GM23338 (cell line): ENCODE results near the gene CERS5. TPM values are rescaled to one million over a fixed set of nuclear protein-coding genes. Genes with fewer than 3 reads are reported as not detected.

Experiments used
- ATAC-seq: fragments of 200-7000 bp; cut with Tn5 transposase; 3 replicates; pipeline ENCODE4 v1.9.1; 2020
- DNase-seq: peaks from one replicate; pipeline ENCODE4 v3.0.0-alpha.2; 2015; ENCODE audit warnings: low spot score
- H2AFZ ChIP-seq: fragments of 200-600 bp; sonication (generic); 2 replicates; pipeline ENCODE4 v1.8.0; 2016; ENCODE audit warnings: antibody characterized with exemption, mild to moderate bottlenecking, moderate library complexity
- H3F3A ChIP-seq: fragments of 200-600 bp; sonication (generic); replicated peaks from 2 replicates; pipeline ENCODE4 v1.8.0; 2017; ENCODE audit warnings: antibody characterized with exemption, mixed run types, low read depth
- H3K27ac ChIP-seq: fragments of 200-600 bp; sonication (generic); 2 replicates; pipeline ENCODE4 v1.6.1; 2016; ENCODE audit warnings: low read depth
- H3K27me3 ChIP-seq: fragments of 200-600 bp; sonication (generic); 2 replicates; pipeline ENCODE4 v1.8.0; 2016; ENCODE audit warnings: mild to moderate bottlenecking, mixed run types, moderate library complexity; ENCODE audit not compliant: insufficient read depth
- H3K36me3 ChIP-seq: fragments of 200-600 bp; sonication (generic); 2 replicates; pipeline ENCODE4 v1.8.0; 2016; ENCODE audit warnings: mild to moderate bottlenecking; ENCODE audit not compliant: insufficient read depth
- H3K4me1 ChIP-seq: fragments of 200-600 bp; sonication (generic); 2 replicates; pipeline ENCODE4 v1.8.0; 2016; ENCODE audit warnings: mild to moderate bottlenecking, moderate library complexity; ENCODE audit not compliant: insufficient read depth
- H3K4me2 ChIP-seq: fragments of 200-600 bp; sonication (generic); 2 replicates; pipeline ENCODE4 v1.7.1; 2017; ENCODE audit warnings: mixed run types
- H3K4me3 ChIP-seq: fragments of 200-600 bp; sonication (generic); 2 replicates; pipeline ENCODE4 v1.6.1; 2016; ENCODE audit warnings: mixed run types
- H3K79me2 ChIP-seq: fragments of 200-600 bp; sonication (generic); replicated peaks from 2 replicates; pipeline ENCODE4 v1.8.0; 2017; ENCODE audit warnings: mild to moderate bottlenecking; ENCODE audit not compliant: insufficient read depth
- H3K9me2 ChIP-seq: fragments of 200-600 bp; sonication (generic); 2 replicates; pipeline ENCODE4 v1.8.0; 2017; ENCODE audit not compliant: insufficient read depth
- H4K20me1 ChIP-seq: fragments of 200-600 bp; sonication (generic); replicated peaks from 2 replicates; pipeline ENCODE4 v1.8.0; 2017; ENCODE audit warnings: mild to moderate bottlenecking; ENCODE audit not compliant: insufficient read depth
- H3K27ac Mint-ChIP-seq: 2 replicates; pipeline ENCODE4 v1.8.0; 2020; ENCODE audit warnings: inconsistent platforms, mild to moderate bottlenecking, moderate library complexity, mixed read lengths
- H3K27me3 Mint-ChIP-seq: 3 replicates; pipeline ENCODE4 v1.8.0; 2022; ENCODE audit warnings: low read depth, mild to moderate bottlenecking, moderate library complexity, mixed read lengths, inconsistent platforms; ENCODE audit not compliant: insufficient read depth, poor library complexity
- H3K36me3 Mint-ChIP-seq: 3 replicates; pipeline ENCODE4 v1.8.0; 2021; ENCODE audit warnings: low read depth, mild to moderate bottlenecking, inconsistent platforms, moderate library complexity, mixed read lengths
- H3K4me1 Mint-ChIP-seq: 3 replicates; pipeline ENCODE4 v1.8.0; 2020; ENCODE audit warnings: mild to moderate bottlenecking, inconsistent platforms, mixed read lengths
- H3K4me3 Mint-ChIP-seq: 3 replicates; pipeline ENCODE4 v1.8.0; 2021; ENCODE audit warnings: moderate library complexity, mild to moderate bottlenecking, inconsistent platforms, mixed read lengths
- H3K9me3 Mint-ChIP-seq: 3 replicates; pipeline ENCODE4 v1.8.0; 2020; ENCODE audit warnings: moderate library complexity, mild to moderate bottlenecking, inconsistent platforms, mixed read lengths
- CREB1 ChIP-seq: fragments of 250-450 bp; sonication (Bioruptor Pico); IDR thresholded peaks from 2 replicates; pipeline ENCODE4 v1.5.0; 2020; ENCODE audit warnings: low read depth, mild to moderate bottlenecking, moderate library complexity
- CTCF ChIP-seq, 2 experiments: fragments of 200-600 bp in 1 of 2; sonication (generic) in 1 of 2; conservative IDR thresholded peaks; 2 replicates each; pipeline versions ENCODE4 v1.5.1 to v1.6.1; 2016 to 2017; ENCODE audit warnings: antibody characterized with exemption in 2 of 2, low read depth in 2 of 2, mild to moderate bottlenecking in 2 of 2, moderate library complexity in 1 of 2
- ETS1 ChIP-seq: IDR thresholded peaks from 2 replicates; pipeline ENCODE4 v1.6.1; 2016; ENCODE audit warnings: antibody characterized with exemption
- EZH2 ChIP-seq: fragments of 200-600 bp; sonication (generic); IDR thresholded peaks from one replicate; pipeline ENCODE4 v1.8.0; 2017; ENCODE audit warnings: antibody characterized with exemption, mild to moderate bottlenecking, low read depth; ENCODE audit not compliant: unreplicated experiment
- EZH2phosphoT487 ChIP-seq: fragments of 200-600 bp; sonication (generic); IDR thresholded peaks from one replicate; pipeline ENCODE4 v1.8.1; 2018; ENCODE audit warnings: antibody characterized with exemption; ENCODE audit not compliant: unreplicated experiment
- JUNB ChIP-seq: IDR thresholded peaks from one replicate; pipeline ENCODE4 v1.6.1; 2016; ENCODE audit warnings: antibody characterized with exemption; ENCODE audit not compliant: unreplicated experiment
- NANOG ChIP-seq: IDR thresholded peaks from 2 replicates; pipeline ENCODE4 v1.6.1; 2016; ENCODE audit warnings: antibody characterized with exemption, borderline replicate concordance
- POLR2AphosphoS5 ChIP-seq: IDR thresholded peaks from 2 replicates; pipeline ENCODE4 v1.6.1; 2016; ENCODE audit warnings: antibody characterized with exemption, low read depth
- REST ChIP-seq: IDR thresholded peaks from one replicate; pipeline ENCODE4 v1.6.1; 2018; ENCODE audit warnings: antibody characterized with exemption; ENCODE audit not compliant: unreplicated experiment
- STAT1 ChIP-seq: IDR thresholded peaks from one replicate; pipeline ENCODE4 v1.6.1; 2016; ENCODE audit warnings: antibody characterized with exemption; ENCODE audit not compliant: unreplicated experiment
- ZNF114 ChIP-seq: fragments of 250-450 bp; sonication (Bioruptor Pico); IDR thresholded peaks from 2 replicates; pipeline ENCODE4 v1.5.0; 2020; ENCODE audit warnings: mild to moderate bottlenecking, moderate library complexity
- ZNF331 ChIP-seq: fragments of 250-450 bp; sonication (Bioruptor Pico); IDR thresholded peaks from 2 replicates; pipeline ENCODE4 v1.5.0; 2020; ENCODE audit warnings: low read depth, mild to moderate bottlenecking, moderate library complexity
- ZNF462 ChIP-seq: fragments of 250-450 bp; sonication (Bioruptor Pico); IDR thresholded peaks from 2 replicates; pipeline ENCODE4 v1.5.0; 2020; ENCODE audit warnings: mild to moderate bottlenecking, moderate library complexity
- polyA plus RNA-seq: library from polyadenylated mRNA; unstranded; fragments of >200 nt; fragmentation: Nextera tagmentation; extraction: Ambion mirVana; gene quantifications from 2 replicates; pipeline ENCODE4 v1.2.1, GENCODE V29; 2016
- total RNA-seq: library from RNA; depleted of rRNA; stranded (reverse); fragments of >200 nt; shearing (Covaris generic); gene quantifications from 2 replicates; pipeline ENCODE4 v1.2.3, GENCODE V29; 2014

Gene CERS5
- total and polyA plus RNA-seq, 2 experiments from 2014 or later: 42.7 to 56.5 TPM

GRCh38 chr12:50090391-50090790, 76.8 kb downstream of the CERS5 start:
- no peak overlapping the region for H3K27ac Mint-ChIP-seq
- peaks cover 97% of the 10 kb centered on the region for H3K36me3 Mint-ChIP-seq
- H3K4me3 Mint-ChIP-seq: no peak overlapping the region
- Histone ChIP-seq H3K36me3 (peaks cover 78% of the 10 kb centered on the region), H3F3A (peaks cover 31% of the 10 kb centered on the region), H3K4me2 (no peak overlapping the region), H2AFZ (no peak overlapping the region), H3K4me1 (no peaks in the 10 kb centered on the region; the same call in 1 of the 2 replicates), H3K79me2 (peaks cover 18% of the 10 kb centered on the region), H3K9me2 (no peaks in the 10 kb centered on the region), H3K27ac (no peak overlapping the region), H3K27me3 (no peaks in the 10 kb centered on the region), H4K20me1 (peaks cover 23% of the 10 kb centered on the region), H3K4me3 (no peak overlapping the region)
- TF ChIP-seq REST (no peak), ETS1 (no peak), JUNB (no peak), ZNF331 (no peak), ZNF462 (CRISPR knock-in tag) (no peak), NANOG (no peak), POLR2AphosphoS5 (no peak), ZNF114 (CRISPR knock-in tag) (no peak), CTCF (conservative IDR thresholded peaks at IDR 0.05; ENCODE audit: low read depth in 2 of 2) (no peak), EZH2 (no peak), STAT1 (no peak), EZH2phosphoT487 (no peak), CREB1 (CRISPR knock-in tag) (no peak)
- peaks cover 14% of the 10 kb centered on the region; the same call in 2 of the 3 replicates for H3K4me1 Mint-ChIP-seq
- no peaks in the 10 kb centered on the region for H3K27me3 Mint-ChIP-seq
- DNase-seq: no peak
- no peak for ATAC-seq
- H3K9me3 Mint-ChIP-seq: no peaks in the 10 kb centered on the region
